DND-41 (cell line): Measurements from ENCODE around the gene CADPS.

ENCODE experiments used
- ATAC-seq: fragments of 200-7000 bp; cut with Tn5 transposase; 3 replicates; pipeline ENCODE4 v1.9.1; 2021; ENCODE audit warnings: low read depth; ENCODE audit not compliant: insufficient read depth
- DNase-seq: peaks from one replicate; pipeline ENCODE4 v3.0.0-alpha.2; 2020
- H2AFZ ChIP-seq: 2 replicates; pipeline ENCODE4 v1.6.0; 2012; ENCODE audit warnings: low read depth, low read length
- H3K27ac ChIP-seq: 2 replicates; pipeline ENCODE4 v1.5.1; 2012; ENCODE audit warnings: low read length, inconsistent platforms
- H3K27me3 ChIP-seq: fragments of 200-600 bp; sonication (generic); 2 replicates; pipeline ENCODE4 v1.6.0; 2012; ENCODE audit warnings: low read length, mild to moderate bottlenecking, inconsistent platforms; ENCODE audit not compliant: insufficient read depth, poor library complexity
- H3K36me3 ChIP-seq: 2 replicates; pipeline ENCODE4 v1.5.1; 2012; ENCODE audit warnings: low read length, inconsistent platforms; ENCODE audit not compliant: insufficient read depth
- H3K4me1 ChIP-seq: 2 replicates; pipeline ENCODE4 v1.5.1; 2012; ENCODE audit warnings: mild to moderate bottlenecking, low read length; ENCODE audit not compliant: insufficient read depth
- H3K4me2 ChIP-seq: 2 replicates; pipeline ENCODE4 v1.6.0; 2012; ENCODE audit warnings: mild to moderate bottlenecking, moderate library complexity, low read length, inconsistent platforms; ENCODE audit not compliant: insufficient read depth
- H3K4me3 ChIP-seq, 2 experiments: fragments of 200-600 bp in 1 of 2; shearing (Covaris generic) in 1 of 2; 2 replicates each; pipeline ENCODE4 v1.5.1; 2012 to 2016; ENCODE audit warnings: inconsistent platforms in 2 of 2, low read length in 2 of 2, mild to moderate bottlenecking in 2 of 2, low read depth in 1 of 2, moderate library complexity in 1 of 2
- H3K79me2 ChIP-seq: 2 replicates; pipeline ENCODE4 v1.6.0; 2012; ENCODE audit warnings: low read length, inconsistent platforms; ENCODE audit not compliant: insufficient read depth
- H3K9ac ChIP-seq: 2 replicates; pipeline ENCODE4 v1.6.0; 2012; ENCODE audit warnings: low read depth, mild to moderate bottlenecking, inconsistent platforms, low read length, moderate library complexity
- H3K9me3 ChIP-seq: 2 replicates; pipeline ENCODE4 v1.5.1; 2012; ENCODE audit warnings: low read length, moderate library complexity, mild to moderate bottlenecking, inconsistent platforms; ENCODE audit not compliant: insufficient read depth, severe bottlenecking
- H4K20me1 ChIP-seq: 2 replicates; pipeline ENCODE4 v1.6.0; 2012; ENCODE audit warnings: low read length; ENCODE audit not compliant: insufficient read depth
- EZH2 ChIP-seq: IDR thresholded peaks from 3 replicates; pipeline ENCODE4 v1.6.1; 2012; ENCODE audit warnings: borderline replicate concordance, low read depth, mild to moderate bottlenecking, moderate library complexity, low read length, inconsistent platforms; ENCODE audit not compliant: severe bottlenecking
- TF ChIP-seq, protein P1 (sequence below): IDR thresholded peaks from 2 replicates; pipeline ENCODE4 v1.5.1; 2012; ENCODE audit warnings: borderline replicate concordance, low read length, moderate library complexity, mild to moderate bottlenecking; ENCODE audit not compliant: poor library complexity, severe bottlenecking; ENCODE audit errors: extremely low read depth

Gene CADPS

DNA sequence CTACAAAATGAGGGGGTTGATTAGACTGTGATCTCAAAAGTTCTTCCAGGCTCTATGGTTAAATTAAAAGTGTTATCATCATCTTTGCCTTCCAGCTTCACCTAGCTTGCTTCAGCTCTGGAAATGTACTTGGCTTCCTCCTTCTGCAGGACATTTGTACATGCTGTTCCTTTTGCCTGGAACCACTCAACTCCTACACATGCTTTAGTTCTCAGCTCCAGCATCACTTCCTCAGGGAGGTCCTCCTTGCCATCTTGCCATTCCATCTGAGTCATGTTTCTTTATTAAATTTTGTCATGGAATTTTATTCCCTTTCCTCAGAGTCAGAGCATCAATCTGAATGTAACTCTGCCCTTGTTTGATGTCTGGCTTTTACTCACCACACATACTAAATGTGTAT lies 343.2 kb downstream of the CADPS start:
- Histone ChIP-seq H3K4me2 (no peak overlapping the region), H2AFZ (no peak overlapping the region), H3K9me3 (no peaks in the 10 kb centered on the region), H3K27ac (no peak overlapping the region), H3K27me3 (no peaks in the 10 kb centered on the region), H3K9ac (no peak overlapping the region), H3K36me3 (no peaks in the 10 kb centered on the region), H3K4me3 (no peak overlapping the region), H4K20me1 (no peaks in the 10 kb centered on the region), H3K4me1 (no peaks in the 10 kb centered on the region), H3K79me2 (no peaks in the 10 kb centered on the region)
- no peak for ATAC-seq
- TF ChIP-seq, protein P1, sequence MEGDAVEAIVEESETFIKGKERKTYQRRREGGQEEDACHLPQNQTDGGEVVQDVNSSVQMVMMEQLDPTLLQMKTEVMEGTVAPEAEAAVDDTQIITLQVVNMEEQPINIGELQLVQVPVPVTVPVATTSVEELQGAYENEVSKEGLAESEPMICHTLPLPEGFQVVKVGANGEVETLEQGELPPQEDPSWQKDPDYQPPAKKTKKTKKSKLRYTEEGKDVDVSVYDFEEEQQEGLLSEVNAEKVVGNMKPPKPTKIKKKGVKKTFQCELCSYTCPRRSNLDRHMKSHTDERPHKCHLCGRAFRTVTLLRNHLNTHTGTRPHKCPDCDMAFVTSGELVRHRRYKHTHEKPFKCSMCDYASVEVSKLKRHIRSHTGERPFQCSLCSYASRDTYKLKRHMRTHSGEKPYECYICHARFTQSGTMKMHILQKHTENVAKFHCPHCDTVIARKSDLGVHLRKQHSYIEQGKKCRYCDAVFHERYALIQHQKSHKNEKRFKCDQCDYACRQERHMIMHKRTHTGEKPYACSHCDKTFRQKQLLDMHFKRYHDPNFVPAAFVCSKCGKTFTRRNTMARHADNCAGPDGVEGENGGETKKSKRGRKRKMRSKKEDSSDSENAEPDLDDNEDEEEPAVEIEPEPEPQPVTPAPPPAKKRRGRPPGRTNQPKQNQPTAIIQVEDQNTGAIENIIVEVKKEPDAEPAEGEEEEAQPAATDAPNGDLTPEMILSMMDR = no peak
- no peak for TF ChIP-seq EZH2
- no peak for DNase-seq

DNA sequence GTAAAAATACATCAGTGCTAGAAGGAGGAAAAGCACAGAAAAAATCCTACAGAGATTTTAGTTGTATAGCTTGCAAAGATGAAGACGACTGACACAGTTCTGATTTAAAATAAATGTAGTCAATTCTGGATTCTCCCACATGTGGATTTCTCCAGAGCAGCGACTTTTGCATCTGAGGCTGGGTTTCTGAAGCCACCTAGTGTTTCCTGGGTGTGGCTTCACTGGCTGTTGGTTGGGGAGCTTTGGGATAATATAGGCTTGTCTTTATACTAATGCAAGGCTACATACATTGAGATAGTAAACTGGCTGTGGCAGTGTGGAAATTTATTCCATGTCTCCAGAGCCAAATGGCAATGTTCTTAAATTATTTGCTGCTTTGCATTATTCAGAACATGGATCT lies 343.7 kb downstream of the CADPS start:
- ATAC-seq (no peak), DNase-seq (no peak)
- H3K27me3 ChIP-seq = no peaks in the 10 kb centered on the region
- no peak overlapping the region for H2AFZ ChIP-seq
- H3K36me3 ChIP-seq = no peaks in the 10 kb centered on the region
- H4K20me1 ChIP-seq = no peaks in the 10 kb centered on the region
- no peaks in the 10 kb centered on the region for H3K4me1 ChIP-seq
- no peaks in the 10 kb centered on the region for H3K9me3 ChIP-seq
- H3K4me3 ChIP-seq = no peak overlapping the region
- no peak overlapping the region for H3K4me2 ChIP-seq
- H3K79me2 ChIP-seq = no peaks in the 10 kb centered on the region
- TF ChIP-seq, protein P1 = no peak
- TF ChIP-seq EZH2 = no peak
- H3K27ac ChIP-seq = no peak overlapping the region
- no peak overlapping the region for H3K9ac ChIP-seq

DNA sequence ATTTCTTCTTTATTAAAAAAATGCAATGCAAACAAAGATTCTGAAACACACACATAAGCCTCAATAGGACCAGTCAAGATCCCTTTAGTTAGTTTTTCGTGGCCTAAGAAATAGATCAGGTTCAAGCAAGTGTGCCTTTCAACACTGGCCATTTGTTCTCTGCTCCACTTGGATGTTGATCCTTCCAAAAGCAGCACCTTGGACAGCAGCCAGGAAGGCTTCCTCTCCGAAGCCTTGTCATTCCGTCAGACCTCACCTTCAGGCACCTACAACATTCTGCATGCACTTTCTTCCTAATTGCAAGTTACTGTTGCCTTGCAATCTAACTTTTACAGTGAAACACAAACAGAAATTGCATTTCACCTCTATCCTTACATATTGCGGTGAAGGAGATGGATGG lies 346.0 kb downstream of the CADPS start:
- no peaks in the 10 kb centered on the region for H4K20me1 ChIP-seq
- no peak overlapping the region for H3K4me2 ChIP-seq
- ATAC-seq (no peak), DNase-seq (peak; percentile 50)
- H3K4me3 ChIP-seq = no peak overlapping the region
- no peak overlapping the region for H2AFZ ChIP-seq
- no peaks in the 10 kb centered on the region for H3K79me2 ChIP-seq
- no peaks in the 10 kb centered on the region for H3K27me3 ChIP-seq
- H3K9ac ChIP-seq = no peak overlapping the region
- no peaks in the 10 kb centered on the region for H3K9me3 ChIP-seq
- H3K36me3 ChIP-seq = no peaks in the 10 kb centered on the region
- TF ChIP-seq, protein P1 = no peak
- no peak for TF ChIP-seq EZH2
- no peak overlapping the region for H3K27ac ChIP-seq
- no peaks in the 10 kb centered on the region for H3K4me1 ChIP-seq

DNA sequence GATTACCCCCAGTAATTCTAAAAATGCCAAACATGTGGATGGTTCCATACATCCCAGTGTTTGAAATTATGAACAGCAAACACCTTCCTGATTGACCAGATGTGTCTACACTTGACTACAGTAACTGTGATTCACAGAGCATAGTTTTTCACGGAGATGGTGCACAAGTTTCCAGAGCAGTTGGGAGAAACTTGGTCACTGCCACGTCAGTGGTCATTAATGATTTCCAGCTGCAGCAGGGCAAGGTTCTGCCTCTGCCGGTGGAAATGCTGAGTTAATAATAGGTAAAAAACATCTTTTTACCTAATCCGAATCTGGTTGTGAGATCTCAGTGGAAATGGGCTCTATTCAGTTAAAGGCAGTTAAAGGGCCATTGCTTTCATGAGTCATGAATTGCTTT lies 347.7 kb downstream of the CADPS start:
- Histone ChIP-seq H3K4me2 (no peak overlapping the region), H3K4me3 (no peak overlapping the region), H3K27ac (no peak overlapping the region), H3K79me2 (no peaks in the 10 kb centered on the region), H3K9me3 (no peaks in the 10 kb centered on the region), H3K36me3 (no peaks in the 10 kb centered on the region), H3K4me1 (no peaks in the 10 kb centered on the region), H3K9ac (no peak overlapping the region), H3K27me3 (no peaks in the 10 kb centered on the region), H2AFZ (no peak overlapping the region), H4K20me1 (no peaks in the 10 kb centered on the region)
- ATAC-seq (no peak), DNase-seq (no peak)
- TF ChIP-seq EZH2 = no peak
- TF ChIP-seq, protein P1 = no peak
